ENCODE data around the gene JARID2. TPM values are rescaled to one million over a fixed set of nuclear protein-coding genes. Genes with fewer than 3 reads are reported as not detected.

The JARID2 gene
- total and polyA plus RNA-seq, 9 of the 15 experiments (the other 6 are each of a cell fraction or from before 2014, with no cell fraction given): 5.0 to 29.0 (median 15.6) TPM

DNA sequence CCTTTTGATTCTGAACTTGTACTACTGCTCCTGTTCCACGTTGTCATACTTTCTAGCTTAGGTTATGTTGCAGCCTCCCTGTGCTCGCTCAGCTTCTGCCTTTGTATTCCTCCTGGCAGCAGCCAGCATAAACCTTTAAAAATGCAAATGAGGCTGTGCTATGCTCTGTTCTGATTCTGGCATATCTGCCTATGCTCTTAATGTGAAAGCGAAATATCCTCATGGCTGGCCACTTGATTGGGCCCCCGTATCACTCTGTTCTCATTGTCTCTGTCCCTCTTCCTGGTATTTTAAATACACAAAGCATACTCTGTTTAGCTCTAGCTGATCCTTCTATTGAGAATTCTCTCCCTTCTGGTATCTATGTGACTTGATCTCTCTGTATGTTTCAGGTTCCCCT, 139.0 kb downstream of the JARID2 start:
- peaks cover 83% of the 10 kb centered on the region for H3K79me2 ChIP-seq (ENCODE audit: control insufficient read depth, insufficient read depth, low read length)
- in situ Hi-C loops (cut with MboI) (loop anchor here (5.0 kb wide), 1 partner anchor 53 kb away; no protein-coding TSS in a partner anchor), intact Hi-C loops (cut with micrococcal nuclease) (loop anchor here (5.0 kb wide), 1 partner anchor 88 kb away; no protein-coding TSS in a partner anchor)
- WGBS (ENCODE audit: insufficient coverage, low coverage, missing lambda C conversion rate): 69% methylated on average over 4 of the region's 4 CpGs
- ChIA-PET CTCF (ENCODE audit: low intra/inter-chr PET ratio) (no interaction called here), POLR2A (no interaction called here)
- no peaks in the 10 kb centered on the region for H3K36me3 ChIP-seq (ENCODE audit: control insufficient read depth, insufficient read depth, low read length)
- H3K4me3 ChIP-seq: no peak overlapping the region
- no peaks in the 10 kb centered on the region for H3K27me3 ChIP-seq (ENCODE audit: control insufficient read depth in 2 of 2, insufficient read depth in 2 of 2, low read length in 2 of 2)
- H3K9me3 ChIP-seq (replicated peaks; ENCODE audit: control insufficient read depth, insufficient read depth, low read depth, low read length): no peaks in the 10 kb centered on the region
- no TSS peak for BruUV-seq (replicated peaks)
- TF ChIP-seq ZEB2 (IDR thresholded peaks at IDR 0.05): no peak
- TF ChIP-seq, protein P1, sequence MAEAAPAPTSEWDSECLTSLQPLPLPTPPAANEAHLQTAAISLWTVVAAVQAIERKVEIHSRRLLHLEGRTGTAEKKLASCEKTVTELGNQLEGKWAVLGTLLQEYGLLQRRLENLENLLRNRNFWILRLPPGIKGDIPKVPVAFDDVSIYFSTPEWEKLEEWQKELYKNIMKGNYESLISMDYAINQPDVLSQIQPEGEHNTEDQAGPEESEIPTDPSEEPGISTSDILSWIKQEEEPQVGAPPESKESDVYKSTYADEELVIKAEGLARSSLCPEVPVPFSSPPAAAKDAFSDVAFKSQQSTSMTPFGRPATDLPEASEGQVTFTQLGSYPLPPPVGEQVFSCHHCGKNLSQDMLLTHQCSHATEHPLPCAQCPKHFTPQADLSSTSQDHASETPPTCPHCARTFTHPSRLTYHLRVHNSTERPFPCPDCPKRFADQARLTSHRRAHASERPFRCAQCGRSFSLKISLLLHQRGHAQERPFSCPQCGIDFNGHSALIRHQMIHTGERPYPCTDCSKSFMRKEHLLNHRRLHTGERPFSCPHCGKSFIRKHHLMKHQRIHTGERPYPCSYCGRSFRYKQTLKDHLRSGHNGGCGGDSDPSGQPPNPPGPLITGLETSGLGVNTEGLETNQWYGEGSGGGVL (CRISPR knock-in tag; IDR thresholded peaks at IDR 0.05): no peak
- TF ChIP-seq CHD7 (IDR thresholded peaks at IDR 0.05; ENCODE audit: low read depth, low read length): no peak
- no peak for TF ChIP-seq FIP1L1 (IDR thresholded peaks at IDR 0.05; ENCODE audit: low read depth, low read length, poor library complexity, severe bottlenecking)
- TF ChIP-seq SPI1 (IDR thresholded peaks at IDR 0.05; ENCODE audit: borderline replicate concordance, low read depth, low read length): no peak
- no peak for TF ChIP-seq FOXK2 (conservative IDR thresholded peaks at IDR 0.05 in 1 of 2, IDR thresholded peaks at IDR 0.05 in 1 of 2; ENCODE audit: low read depth in 2 of 2)
- TF ChIP-seq IFI16 (CRISPR knock-in tag; IDR thresholded peaks at IDR 0.05): no peak
- H2AFZ ChIP-seq (ENCODE audit: low read depth, low read length): no peak overlapping the region
- H3K4me2 ChIP-seq (ENCODE audit: insufficient read depth, low read length): no peak overlapping the region
- FAIRE-seq (no peak), ATAC-seq (no peak), DNase-seq (ENCODE audit: extremely low read depth in 1 of 4, low spot score in 3 of 4) (no peak)
- peak overlapping the region in 1 of 2 experiments; percentile 37; a peak in 1 of 4 replicates for H3K9ac ChIP-seq (ENCODE audit: insufficient read depth in 1 of 2, low read depth in 2 of 2, low read length in 2 of 2)
- no peak overlapping the region for H3K27ac ChIP-seq (ENCODE audit: extremely low read depth, low read depth, low read length)
- H3K4me1 ChIP-seq (replicated peaks in 1 of 2; ENCODE audit: control insufficient read depth in 2 of 2, insufficient read depth in 2 of 2, low read length in 2 of 2): peaks cover 4 to 35% of the 10 kb centered on the region in 2 experiments; a peak in 4 of 5 replicates
- H3K9me1 ChIP-seq (ENCODE audit: control insufficient read depth, insufficient read depth, low read length): no peaks in the 10 kb centered on the region
- peaks cover 45% of the 10 kb centered on the region; the same call in 1 of the 2 replicates for H4K20me1 ChIP-seq (replicated peaks; ENCODE audit: control insufficient read depth, insufficient read depth, low read length)

All from K562 (cell line).